HT1080 (cell line): ENCODE results near the gene NTHL1. TPM values are rescaled to one million over a fixed set of nuclear protein-coding genes. Genes with fewer than 3 reads are reported as not detected.

ENCODE experiments used
- DNase-seq: peaks from one replicate; pipeline ENCODE4 v3.0.0-alpha.2; 2015; ENCODE audit warnings: low read depth
- polyA plus RNA-seq, 2 experiments: library from polyadenylated mRNA; depleted of rRNA; stranded (reverse); fragments of >200 nt; gene quantifications; 2 replicates each; pipeline ENCODE4 v1.2.3, GENCODE V29; 2015
- total RNA-seq: library from RNA; depleted of rRNA; stranded (reverse); fragments of >200 nt; shearing (Covaris generic); gene quantifications from 2 replicates; pipeline ENCODE4 v1.2.3, GENCODE V29; 2014; rRNA removed

Gene NTHL1
- total RNA-seq, result 61.5 and 90.5 TPM in 2 replicates
- polyA plus RNA-seq (2015; cell fraction: cytosol; rRNA removed), result 31.3 and 42.2 TPM in 2 replicates
- 30.0 and 43.9 TPM in 2 replicates for polyA plus RNA-seq (2015; cell fraction: nucleus; rRNA removed)

- DNase-seq, result peak; percentile 98
These were observed at the start of gene NTHL1, which contains the start of gene TSC2 for GRCh38 chr16:2047330-2048115. Gene NTHL1 (minus strand): TSS chr16:2047834. CDS start chr16:2047823, 11 bp downstream. Gene TSC2 (plus strand): TSS chr16:2047985. CDS start chr16:2048616, 631 bp downstream.

GRCh38 chr16:2096853-2097595 lies 49.4 kb upstream of the NTHL1 start:
- no peak for DNase-seq

- DNase-seq, result no peak
These were observed 48.4 kb upstream of the NTHL1 start for GRCh38 chr16:2095918-2096582.

GRCh38 chr16:2095315-2095853 lies 47.8 kb upstream of the NTHL1 start:
- no peak for DNase-seq

GRCh38 chr16:2093793-2094192 lies 46.2 kb upstream of the NTHL1 start:
- no peak for DNase-seq

GRCh38 chr16:2092866-2093265 lies 45.2 kb upstream of the NTHL1 start:
- DNase-seq, result no peak

- DNase-seq, result no peak
These were observed 44.6 kb upstream of the NTHL1 start for GRCh38 chr16:2092256-2092620.

GRCh38 chr16:2091547-2092255 lies 44.1 kb upstream of the NTHL1 start:
- no peak for DNase-seq

GRCh38 chr16:2090777-2091546 lies 43.3 kb upstream of the NTHL1 start:
- DNase-seq, result no peak

GRCh38 chr16:2090481-2090776 lies 42.8 kb upstream of the NTHL1 start:
- DNase-seq, result no peak

GRCh38 chr16:2089706-2090480 lies 42.3 kb upstream of the NTHL1 start:
- DNase-seq, result no peak

- DNase-seq, result no peak
These were observed 41.2 kb upstream of the NTHL1 start for GRCh38 chr16:2088759-2089358.

- no peak for DNase-seq
These were observed 40.4 kb upstream of the NTHL1 start for GRCh38 chr16:2087748-2088631.

GRCh38 chr16:2086812-2087747 lies 39.4 kb upstream of the NTHL1 start:
- DNase-seq, result no peak

GRCh38 chr16:2086106-2086742 lies 38.6 kb upstream of the NTHL1 start:
- no peak for DNase-seq

GRCh38 chr16:2085669-2086068 lies 38.0 kb upstream of the NTHL1 start:
- no peak for DNase-seq
